Stimulated activated CD8-positive, alpha-beta memory T cell treated with anti-CD3 and anti-CD28 coated beads, Interleukin-4, amount 100 ng/mL, for 24 hours (primary cell): Measurements from ENCODE around the gene HYAL3.
"Not testable (repeated sequence)": the region's sequence is repeated elsewhere in the genome, so short reads cannot be mapped to it uniquely, and the experiment has no call there.

Experiments used
- DNase-seq: peaks from one replicate; pipeline ENCODE4 v3.0.0-alpha.2; 2020; ENCODE audit warnings: low read depth

The HYAL3 gene

DNA sequence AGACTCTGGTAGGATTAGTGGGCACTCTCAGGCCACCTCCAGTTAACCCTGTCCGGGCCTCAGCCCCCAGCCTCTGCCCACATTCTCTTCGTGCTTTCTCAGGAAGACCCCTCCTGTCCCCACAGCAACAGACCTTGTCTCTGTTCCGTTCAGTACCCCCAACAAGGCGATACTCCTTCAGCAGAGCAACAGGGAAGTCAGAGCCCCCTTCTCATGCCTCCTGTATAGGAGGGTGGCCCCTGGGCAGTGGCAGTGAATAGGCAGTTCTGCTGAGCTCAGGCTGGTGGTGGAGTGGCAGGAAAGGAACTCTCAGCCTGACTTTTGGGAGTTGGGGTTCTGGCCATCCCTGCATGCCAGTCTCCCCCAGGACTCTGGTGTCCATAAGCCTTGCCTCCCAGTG is 29.7 kb downstream of the HYAL3 start:
- DNase-seq: no peak

DNA sequence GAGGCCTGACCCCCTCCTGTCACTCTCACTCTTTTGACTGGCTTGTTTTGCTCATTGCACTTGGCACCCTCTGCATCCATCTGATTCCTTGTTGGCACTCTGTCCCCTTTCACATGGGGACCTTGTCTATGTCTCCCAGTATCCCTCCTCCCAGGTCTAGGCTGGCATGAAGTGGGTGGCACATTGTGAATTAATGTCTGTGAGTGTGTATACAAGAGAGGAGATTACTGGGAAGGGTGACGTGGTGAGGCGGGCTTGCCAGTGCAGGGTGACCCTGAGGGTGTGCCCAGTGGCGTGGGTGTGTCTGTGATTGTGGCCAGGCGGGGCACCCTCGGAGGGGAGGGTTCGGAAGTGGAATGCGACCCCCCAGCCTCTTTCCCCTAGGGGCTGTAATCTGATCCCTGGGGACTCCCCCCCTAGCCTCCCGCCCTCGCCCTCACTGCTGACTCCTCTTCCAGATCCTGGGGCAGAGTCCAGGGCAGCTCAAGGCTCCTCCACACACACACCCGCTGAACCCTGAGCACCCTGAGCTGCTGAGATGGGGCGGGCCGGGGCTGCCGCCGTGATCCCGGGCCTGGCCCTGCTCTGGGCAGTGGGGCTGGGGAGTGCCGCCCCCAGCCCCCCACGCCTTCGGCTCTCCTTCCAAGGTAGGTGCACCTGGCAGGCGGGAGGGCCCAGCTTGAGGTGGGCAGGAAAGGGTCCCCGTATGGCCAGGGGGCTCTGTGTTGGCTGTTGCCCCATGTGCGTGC is 30.3 kb downstream of the HYAL3 start, which contains the start of gene SEMA3B:
Gene SEMA3B (plus strand): TSS at position 445 of the 749 bp plus-strand sequence. CDS start 94 bp downstream, at position 539.
- DNase-seq: no peak

DNA sequence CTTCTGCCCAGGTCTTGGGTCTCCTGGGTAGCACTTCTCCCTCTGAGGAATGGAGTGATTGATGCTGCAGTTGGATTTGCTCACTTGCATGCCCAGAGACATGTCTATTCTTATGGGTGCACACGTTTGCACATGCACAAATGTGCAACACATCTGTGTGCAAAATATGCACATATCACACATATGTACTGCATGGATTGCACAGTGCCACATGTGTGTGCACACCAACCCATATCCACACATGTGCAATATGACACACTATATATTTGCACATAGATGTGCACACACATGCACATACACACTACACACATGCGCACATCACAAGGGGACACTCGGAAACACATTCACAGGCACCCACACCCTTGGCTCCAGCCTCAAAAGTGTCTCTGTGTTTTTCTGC is 30.9 kb downstream of the HYAL3 start:
- no peak for DNase-seq

DNA sequence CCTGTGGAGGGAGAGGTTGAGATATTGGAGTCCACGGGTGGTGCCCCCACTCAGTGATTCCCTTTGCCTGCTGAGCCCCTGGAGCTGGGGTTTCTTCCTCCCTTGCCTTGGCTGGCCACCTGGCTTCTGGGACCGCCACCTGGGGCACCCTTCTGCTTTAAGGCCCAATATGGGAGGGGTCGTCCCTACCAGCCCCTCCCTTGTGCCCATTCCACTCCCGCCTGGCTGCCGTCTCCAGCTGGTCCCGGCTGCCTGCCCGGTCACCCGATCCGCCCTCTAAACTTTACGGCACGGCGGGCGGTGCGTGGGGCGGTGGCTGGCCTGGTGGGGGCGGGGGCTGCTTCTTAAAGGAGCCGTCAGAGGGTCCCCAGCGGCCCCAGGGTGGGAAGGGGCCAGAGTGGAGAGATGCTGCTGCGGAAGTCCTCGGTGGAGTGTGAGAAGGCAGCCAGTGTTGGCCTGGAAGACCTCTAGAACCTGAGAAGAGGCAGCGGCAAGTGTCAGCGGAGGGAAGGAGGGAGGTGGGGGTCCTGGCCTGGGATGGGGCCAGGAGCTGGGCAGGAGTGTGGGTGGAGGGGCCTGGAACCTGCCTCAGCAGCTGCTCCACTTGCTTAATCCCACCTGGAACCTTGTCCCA is 31.8 kb downstream of the HYAL3 start:
- no peak for DNase-seq

DNA sequence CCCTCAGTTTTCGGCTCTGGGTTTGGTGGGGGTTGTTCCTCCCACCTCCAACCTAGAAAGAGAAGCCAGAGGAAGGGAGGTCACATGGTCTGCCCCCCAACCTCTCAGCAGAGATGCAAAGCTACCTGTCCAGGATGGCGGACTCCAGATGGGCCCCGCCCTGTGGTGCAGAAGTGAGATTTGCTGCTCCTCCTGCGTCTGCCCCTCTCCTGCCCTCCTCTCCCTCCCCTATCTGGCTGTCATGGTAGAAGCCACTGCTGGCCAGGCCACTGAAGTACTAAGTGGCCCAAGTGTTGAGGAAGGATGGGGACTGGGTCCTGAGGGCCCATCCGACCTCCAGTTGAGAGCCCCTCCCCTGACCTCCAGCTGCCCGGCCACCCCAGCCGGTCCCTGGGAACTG is 32.4 kb downstream of the HYAL3 start:
- no peak for DNase-seq

DNA sequence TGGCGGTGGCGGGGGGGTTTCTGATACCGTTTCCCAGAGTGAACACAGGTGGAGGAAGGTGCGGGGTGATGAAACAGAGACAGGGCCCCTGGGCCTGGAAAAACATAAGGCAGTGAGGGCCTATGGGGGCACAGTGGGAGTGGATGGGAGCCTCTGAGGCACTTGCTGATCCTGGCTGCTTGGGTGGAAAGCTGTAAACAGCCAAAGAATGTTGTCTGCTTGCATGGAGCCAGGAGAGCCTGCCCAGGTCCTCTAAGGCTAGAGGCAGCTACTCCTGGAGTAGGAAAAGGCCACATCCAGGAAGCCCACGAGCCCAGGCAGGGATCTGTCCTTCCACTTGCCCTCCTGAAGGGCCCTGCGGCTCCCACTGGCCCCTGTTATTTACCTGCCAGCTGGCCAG is 33.2 kb downstream of the HYAL3 start:
- no peak for DNase-seq

DNA sequence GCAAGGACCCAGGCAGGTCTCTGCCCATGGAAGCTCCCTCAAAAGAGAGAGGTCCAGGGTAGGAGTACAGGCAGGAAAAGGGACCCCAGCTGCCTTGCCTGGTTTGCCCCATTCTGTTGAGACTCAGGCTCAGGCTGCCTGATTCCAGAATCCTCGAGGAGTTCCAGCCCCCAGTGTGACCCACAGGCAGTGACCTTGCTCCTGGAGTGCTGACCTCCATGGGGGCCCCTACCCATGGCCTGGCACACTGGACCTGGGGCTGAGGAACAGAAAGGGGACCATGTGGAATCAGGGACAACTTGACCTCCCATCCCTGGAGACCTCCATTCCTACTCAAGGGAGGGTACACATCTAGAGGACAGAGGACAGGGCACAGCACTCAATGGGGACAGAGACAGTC is 33.6 kb downstream of the HYAL3 start:
- DNase-seq: no peak

DNA sequence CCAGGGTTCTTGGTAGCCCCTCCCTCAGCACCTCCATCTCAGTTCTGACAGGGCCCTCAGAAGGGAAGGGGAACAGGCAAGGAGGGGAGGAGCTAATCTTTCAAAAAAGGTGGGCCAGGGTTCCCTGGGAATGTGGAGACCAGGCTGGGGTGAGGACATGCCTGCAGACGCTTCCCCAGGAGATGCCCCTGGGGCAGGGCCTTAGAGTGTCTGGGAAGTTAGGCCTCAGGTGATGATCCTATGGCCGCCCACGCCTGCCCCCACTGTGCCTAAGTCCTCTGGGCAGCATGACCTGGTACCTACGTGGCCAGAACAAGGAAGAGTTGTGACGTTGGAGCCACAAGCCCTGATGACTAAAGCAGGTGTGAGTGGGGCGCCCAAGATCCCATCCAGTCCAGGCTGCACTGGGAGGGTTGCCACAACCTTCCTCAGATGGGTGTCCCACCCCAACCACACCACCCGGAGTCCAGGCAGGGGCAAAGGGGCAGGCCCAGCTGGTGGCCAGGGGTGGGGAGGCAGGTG is 34.2 kb downstream of the HYAL3 start:
- no peak for DNase-seq

DNA sequence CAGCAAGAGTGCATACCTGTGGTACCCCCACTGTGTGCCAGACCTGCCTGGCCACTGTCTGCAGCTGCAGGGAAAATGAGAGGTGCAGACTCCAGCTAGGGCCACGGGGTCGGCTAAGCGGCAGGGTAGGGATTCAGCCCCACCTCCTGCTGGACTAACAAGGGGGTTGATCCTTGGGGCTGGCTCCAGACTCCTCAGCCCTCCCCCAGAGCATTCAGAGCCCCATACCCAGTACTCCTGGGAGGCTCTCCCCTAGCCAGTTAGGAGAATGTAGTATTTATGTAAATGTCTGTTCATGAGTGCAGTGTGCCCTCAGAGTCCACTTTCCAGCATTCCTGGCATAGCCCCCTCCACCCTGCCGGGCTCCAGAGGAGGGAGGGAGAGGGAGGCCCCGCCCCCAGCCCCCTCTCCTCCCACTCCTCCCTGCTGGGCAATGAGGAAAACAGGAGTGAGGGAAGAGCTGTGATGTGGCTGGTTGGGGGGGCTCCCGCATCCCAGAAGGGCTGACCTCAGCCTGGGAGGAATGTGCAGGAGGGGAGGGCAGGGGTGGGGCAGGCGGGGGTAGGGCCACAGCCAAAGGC is 34.7 kb downstream of the HYAL3 start:
- DNase-seq: no peak

DNA sequence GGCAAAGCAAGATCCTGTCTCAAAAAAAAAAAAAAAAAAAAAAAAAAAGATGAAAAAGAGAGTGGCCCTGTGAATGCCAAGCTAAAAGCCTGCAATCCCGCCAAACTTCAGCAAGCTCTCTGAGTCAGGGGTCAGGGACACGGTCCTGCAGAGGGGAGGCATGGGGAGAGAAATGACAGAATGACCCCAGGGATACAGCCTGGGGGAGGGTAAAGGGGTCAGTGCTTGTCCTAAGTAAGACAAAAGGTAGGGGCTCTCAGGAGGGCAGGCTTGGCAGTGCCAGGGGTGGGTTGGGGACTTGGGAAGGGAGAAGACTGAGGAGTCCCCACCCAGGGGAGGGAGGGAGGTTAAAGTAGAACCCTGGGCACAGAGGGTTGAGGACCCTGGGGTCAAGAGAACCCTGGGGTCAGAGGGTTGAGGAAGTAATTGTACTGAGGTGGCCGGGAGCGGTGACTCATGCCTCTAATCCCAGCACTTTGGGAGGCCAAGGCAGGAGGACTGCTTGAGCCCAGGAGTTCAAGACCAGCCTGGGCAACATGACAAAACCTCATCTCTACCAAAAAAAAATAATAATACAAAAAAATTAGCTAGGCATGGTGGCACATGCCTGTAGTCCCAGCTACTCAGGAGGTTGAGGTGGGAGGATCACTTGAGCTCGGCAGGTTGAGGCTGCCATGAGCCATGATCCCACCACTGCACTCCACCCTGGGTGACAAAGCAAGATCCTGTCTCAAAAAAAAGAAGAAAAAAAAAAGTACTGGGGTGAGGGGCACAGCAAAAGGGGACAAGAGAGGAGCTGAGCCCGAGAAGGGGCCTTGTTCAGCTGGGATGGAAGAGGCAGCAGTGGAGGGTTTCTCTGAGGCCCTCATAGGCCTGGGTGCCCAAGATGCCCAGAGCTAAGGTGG is 35.5 kb downstream of the HYAL3 start:
- no peak for DNase-seq

DNA sequence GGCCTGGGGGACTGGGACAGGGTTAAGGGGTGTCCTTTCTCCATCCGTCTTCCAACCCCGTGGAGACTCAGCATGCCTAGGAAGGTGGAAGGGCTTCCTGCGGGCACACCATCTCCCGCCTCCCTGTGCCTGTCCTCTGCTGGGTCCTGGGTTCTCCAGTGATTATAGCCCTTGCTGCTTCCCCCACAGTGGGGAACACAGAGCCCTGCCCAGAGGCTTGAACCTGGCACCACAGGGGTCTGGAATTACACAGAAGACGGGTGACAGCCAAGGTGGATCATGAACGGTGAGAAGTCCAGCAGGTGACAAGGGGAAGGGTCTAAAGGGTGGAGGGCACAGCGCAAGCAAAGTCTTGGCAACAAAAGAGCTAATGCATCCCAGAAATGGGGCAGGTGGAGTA is 36.4 kb downstream of the HYAL3 start:
- DNase-seq: no peak

DNA sequence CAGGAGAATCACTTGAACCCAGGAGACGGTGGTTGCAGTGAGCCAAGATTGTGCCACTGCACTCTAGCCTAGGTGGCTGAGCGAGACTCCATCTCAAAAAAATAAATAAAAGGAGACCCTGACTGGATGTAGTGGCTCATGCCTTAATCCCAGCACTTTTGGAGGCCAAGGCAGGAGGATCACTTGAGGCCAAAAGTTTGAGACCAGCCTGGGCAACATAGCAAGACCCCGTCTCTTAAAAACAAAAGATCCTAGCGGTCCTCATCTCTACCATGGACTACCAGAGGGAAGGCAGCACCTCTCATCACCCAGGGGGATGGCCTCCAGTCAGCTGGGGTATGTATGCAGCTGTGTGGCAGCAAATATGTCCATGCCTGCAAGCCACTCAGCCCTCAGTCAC is 37.0 kb downstream of the HYAL3 start:
- not testable (repeated sequence) for DNase-seq

DNA sequence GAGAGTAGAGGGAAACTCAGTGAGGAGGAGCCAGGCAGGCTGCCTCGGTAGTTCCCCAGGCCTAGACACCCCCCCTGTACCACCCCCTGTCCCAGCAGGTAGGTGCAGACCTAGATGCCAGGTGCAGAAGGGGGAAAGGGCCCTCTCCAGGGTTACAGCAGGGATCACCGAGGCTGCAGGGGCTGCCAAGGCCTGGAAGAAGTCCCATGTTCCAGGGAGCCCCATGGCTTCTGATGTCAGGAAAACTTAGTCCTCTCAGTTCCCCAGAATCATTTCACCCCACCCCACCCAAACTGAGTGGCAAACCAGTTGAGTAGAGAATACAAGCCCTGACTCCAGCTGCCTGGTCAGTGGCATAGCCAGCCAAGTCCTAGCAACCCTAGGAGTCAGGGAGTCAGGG is 37.7 kb downstream of the HYAL3 start:
- no peak for DNase-seq

DNA sequence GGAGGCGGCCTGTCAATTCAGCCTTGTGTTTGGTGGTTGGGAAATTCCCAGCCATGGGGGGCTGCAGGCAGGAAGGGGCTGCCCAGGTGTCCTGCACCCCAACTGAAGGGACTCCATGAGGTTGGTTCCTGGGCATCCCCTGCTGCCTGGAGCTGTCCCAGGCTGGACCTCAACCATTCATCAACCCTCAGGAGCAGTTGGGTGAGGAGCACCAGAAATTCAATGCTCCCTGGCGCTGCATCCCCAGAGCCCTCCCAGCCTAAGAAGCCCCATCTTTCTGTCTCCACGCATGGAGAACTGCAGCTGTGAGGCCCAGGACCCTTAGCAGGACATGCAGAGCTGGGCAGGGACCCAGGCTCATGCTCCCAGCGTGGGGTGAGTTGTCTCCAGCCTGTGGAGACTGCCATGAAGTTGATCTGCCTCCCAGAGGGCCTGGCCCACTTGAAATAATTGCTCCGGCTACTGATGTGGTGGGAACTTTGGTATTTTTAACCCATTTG is 38.2 kb downstream of the HYAL3 start:
- DNase-seq: no peak

DNA sequence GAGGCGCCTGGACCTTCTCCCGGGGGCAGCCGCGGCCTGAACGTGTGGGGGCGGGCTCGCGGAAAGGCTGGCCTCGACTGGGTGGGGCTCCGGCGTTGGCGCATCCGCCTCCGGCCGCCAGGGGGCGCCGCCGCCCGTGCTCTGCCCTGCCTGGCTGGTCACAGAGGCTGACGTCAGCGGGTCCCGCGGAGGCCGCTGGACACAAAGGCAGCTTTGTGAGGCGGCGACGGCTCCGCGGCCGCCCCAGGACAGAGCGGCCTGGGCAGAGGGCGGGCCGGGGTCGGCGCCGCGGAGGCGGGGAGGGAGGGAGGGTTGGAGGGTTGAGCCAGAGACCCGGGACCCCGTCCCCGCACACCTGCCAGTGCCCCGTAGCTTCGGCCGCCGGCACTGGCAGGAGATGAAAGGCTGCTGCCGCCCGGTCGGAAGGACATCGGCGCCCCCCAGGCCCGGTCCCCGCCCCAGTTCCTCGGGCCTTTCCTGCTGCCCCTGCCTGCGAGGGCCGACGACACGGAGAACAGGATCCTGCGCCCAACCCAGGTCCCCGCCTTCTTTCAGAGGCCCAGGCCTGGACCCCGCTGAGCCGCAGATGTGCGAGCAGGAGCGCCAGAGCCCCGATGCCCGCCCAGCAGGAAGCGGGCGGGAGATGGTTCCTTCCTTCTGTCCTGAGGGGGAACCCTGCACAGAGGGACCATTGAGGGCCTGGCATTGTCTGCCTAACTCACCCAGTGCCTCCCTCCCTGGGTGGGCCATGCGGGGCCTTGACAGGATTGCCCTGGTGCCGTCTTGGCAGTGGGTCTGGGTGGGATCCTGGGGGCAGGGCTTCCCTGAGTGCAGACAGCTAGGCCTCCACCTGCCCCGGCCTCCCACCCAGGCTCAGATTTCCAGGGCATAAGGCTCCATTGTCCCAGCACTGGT is 38.9 kb downstream of the HYAL3 start:
- peak; percentile 77 for DNase-seq

DNA sequence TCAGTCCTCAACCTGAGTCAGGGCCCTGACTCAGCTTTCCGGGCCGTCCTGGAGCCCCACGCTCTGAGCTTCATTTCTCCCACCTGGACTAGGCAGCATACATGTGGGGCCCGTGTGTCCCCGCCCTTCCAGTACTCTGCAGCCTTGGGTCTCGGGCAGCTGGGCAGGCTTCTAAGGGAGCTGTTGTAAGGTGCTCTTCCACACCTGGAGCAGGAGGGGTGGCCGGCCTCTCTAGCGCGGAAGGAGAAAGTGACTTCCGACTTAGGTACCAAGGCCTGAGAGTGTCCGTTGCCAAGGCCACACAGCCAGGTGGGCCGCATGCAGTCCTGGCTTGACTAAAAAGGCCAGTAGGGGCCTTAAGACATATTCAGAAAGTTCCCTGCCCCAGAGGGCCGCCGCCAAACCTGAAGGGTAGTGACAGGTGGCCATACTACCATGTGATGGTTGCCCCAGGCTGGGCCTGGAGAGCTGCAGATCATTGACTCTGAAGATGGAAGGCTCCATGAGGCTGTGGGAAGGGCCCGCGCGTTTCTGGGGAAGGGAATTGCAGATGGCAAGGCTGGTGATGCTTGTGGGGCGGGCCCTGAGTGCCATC is 39.7 kb downstream of the HYAL3 start:
- no peak for DNase-seq

DNA sequence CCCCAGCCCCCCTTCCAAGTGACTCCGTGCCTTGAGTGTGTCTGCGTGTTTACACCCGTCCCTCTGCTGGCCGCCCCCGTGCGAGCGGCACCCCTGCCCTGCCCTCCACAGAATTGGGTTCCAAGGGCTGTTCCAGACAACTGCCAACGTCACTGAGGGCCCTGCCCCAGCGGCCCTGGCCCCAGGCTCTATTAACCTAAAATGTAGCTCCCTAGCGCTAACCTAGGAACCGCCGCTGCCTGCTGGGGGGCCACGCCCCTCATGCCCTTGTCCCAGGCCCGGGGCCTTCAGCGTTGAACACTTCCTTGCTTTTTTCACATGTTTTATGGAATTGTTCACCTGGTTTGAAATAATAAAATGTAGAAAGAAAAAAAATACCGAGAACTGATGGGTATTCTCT is 40.2 kb downstream of the HYAL3 start:
- no peak for DNase-seq

DNA sequence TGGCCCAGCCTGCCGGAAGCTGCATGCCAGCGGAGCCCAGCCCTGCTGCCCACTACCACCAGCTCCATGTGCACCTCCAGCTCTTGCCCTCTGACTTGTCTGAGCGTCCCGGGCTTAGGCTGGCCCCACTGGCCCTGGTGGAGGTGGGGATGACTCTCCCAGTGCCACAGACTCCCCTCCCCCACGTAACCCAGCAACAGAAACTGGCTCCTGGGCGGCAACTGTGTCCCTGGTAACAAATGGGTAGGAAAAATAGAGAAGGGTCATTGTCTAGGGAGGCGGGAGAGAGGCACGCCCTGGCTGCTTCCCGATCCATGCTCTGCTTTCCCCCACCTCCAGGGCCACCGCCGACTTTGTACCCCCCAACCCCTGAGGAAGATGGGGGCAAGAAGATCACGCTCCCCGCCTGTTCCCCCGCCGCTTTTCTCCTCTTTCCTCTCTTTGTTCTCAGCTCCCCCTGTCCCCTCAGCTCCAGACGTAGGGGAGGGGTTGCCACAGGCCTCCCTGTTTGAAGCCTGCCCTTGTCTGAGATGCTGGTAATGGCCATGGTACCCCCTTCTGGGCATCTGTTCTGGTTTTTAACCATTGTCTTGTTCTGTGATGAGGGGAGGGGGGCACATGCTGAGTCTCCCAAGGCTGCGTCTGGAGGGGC is 41.0 kb downstream of the HYAL3 start:
- no peak for DNase-seq

DNA sequence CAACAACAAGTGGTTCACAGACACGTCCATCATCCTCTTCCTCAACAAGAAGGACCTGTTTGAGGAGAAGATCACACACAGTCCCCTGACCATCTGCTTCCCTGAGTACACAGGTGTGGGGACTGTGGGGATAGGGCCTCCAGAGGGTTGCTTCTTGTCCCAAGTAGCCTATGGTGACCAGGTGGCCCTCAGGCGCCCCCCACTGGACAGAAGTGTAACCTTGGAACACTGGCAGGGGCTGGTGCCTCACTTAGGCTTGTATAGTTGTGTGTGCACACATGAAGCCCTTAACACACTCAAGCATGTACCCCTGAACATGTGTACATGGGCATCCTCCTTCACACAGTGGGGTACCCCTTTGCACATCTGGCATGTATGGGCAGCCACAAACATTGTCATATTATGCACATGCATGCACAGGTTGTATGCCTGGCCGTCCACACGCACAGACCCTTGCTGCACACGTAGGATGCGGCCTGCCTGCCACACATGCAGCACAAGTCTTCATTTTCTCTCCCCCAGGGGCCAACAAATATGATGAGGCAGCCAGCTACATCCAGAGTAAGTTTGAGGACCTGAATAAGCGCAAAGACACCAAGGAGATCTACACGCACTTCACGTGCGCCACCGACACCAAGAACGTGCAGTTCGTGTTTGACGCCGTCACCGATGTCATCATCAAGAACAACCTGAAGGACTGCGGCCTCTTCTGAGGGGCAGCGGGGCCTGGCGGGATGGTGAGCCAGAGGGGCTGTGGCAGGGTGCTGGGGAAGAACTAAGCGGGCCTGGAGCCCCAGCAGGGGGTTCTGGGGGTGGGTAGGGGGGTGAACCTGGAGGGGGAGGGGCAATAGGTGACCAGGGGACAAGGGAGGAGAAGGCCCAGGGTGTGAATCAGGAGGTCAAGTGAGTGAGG is 42.0 kb downstream of the HYAL3 start:
- DNase-seq: no peak
